Measurements from ENCODE around the gene ST3GAL6. TPM values are rescaled to one million over a fixed set of nuclear protein-coding genes. Genes with fewer than 3 reads are reported as not detected.

Gene ST3GAL6
- total RNA-seq, 8 experiments from 2014 or later = 1.3 to 9.2 (median 5.2) TPM

DNA sequence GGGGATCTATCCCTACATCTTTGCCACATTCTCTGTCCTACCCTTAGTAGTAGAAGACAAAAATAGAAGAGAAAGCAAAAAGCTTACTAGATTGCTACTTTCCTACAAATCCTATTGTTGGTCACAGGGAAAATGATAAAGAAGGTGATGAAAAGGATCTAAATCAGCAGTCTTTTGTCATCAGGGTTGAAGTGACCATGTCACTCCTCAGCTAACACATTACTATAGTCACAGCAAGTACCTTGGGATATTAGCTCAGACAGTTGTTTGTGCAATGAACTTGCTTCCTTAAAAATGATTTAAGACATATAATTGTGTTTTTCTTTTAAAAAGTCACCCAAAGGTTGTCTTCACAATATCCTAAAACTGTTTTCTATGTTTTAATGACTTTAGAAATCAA lies 6.3 kb downstream of the ST3GAL6 start:
- in situ Hi-C loops (cut with MboI; ENCODE audit: low pct_unique_long_range_greater_than_20kb in 2 of 9, low sequenced_read_pairs in 9 of 9, unreplicated experiment in 9 of 9) = no loop called here
- peak in 1 of 8 experiments; percentile 42 for ATAC-seq (replicated peaks in 6 of 8)
- Histone ChIP-seq H3K4me3 (no peak overlapping the region), H3K27ac (no peak overlapping the region), H3K4me1 (replicated peaks in 1 of 2) (peaks cover 18 to 21% of the 10 kb centered on the region in 2 donors)

DNA sequence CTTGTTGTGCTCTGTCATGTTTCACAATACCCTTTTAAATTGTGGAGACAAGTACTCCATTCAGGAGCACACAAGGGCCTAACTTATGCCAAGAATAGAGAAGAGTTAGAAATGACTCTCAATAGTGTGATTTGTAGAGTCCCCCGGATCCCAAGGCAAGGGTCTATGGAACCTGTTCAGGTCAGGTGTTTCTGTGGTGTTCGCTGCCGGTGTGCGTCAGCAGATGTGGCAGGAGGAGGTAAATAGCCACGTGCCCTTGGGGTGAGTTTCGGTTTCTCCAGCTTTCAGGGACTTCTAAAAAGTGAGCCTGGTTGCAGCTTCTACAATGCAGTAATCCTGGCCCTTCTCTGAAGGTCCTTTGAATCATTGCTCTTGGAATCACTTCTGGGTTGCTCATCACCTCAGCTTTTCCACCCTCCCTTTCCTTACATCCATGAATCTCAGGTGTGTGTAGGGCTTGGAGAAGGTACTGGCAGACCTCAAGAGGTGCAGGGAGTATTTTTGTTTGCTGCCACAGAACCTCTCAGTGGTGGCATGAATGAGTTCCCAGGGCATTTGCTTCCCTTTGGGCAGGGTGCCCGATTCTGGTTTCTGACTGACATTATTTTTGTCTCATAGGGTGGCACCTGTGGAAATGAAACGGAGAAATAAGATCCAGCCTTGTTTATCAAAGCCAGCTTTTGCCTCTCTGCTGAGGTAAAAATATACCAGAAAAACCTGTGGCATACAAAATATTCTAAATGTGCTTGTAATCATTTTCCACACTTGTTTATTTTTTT lies 7.3 kb downstream of the ST3GAL6 start:
- no peak overlapping the region for H3K27ac ChIP-seq
- H3K4me3 ChIP-seq = no peak overlapping the region
- H3K4me1 ChIP-seq (replicated peaks in 1 of 2) = peaks cover 18 to 20% of the 10 kb centered on the region in 2 donors
- in situ Hi-C loops (cut with MboI; ENCODE audit: low pct_unique_long_range_greater_than_20kb in 2 of 9, low sequenced_read_pairs in 9 of 9, unreplicated experiment in 9 of 9) = no loop called here
- peak in 5 of 8 experiments; percentile 23 to 68 (median 47) for ATAC-seq (replicated peaks in 6 of 8)
- 0 to 90% (median 63%) methylated on average over 1 to 7 of the region's 8 CpGs for WGBS, 10 experiments

DNA sequence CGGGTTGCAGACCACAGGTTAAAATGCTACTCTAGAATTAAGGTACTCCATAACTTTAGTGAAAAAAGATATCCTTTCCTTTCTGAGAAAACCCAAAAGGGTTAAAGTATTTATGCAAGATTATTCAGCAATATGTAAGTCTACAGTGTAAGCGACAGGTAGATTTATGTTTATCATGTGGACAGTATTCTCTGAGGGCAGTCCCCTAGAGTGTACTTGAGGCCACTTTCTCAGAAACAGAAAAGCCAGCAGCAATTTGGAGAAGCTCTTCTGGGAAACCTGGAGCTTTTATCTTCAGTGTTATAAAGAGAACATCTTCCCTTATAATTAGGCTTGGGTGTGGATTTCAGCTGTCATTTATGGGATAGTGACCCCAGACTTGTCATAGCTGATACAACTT lies 8.9 kb downstream of the ST3GAL6 start:
- 33 to 100% (median 79%) methylated on average over 1 to 2 of the region's 2 CpGs for WGBS, 10 experiments
- Histone ChIP-seq H3K4me3 (no peak overlapping the region), H3K4me1 (replicated peaks in 1 of 2) (peaks cover 18 to 20% of the 10 kb centered on the region in 2 donors), H3K27ac (no peak overlapping the region)
- peak in 3 of 8 experiments; percentile 72 to 85 (median 72) for ATAC-seq (replicated peaks in 6 of 8)
- in situ Hi-C loops (cut with MboI; ENCODE audit: low pct_unique_long_range_greater_than_20kb in 2 of 9, low sequenced_read_pairs in 9 of 9, unreplicated experiment in 9 of 9) = no loop called here

DNA sequence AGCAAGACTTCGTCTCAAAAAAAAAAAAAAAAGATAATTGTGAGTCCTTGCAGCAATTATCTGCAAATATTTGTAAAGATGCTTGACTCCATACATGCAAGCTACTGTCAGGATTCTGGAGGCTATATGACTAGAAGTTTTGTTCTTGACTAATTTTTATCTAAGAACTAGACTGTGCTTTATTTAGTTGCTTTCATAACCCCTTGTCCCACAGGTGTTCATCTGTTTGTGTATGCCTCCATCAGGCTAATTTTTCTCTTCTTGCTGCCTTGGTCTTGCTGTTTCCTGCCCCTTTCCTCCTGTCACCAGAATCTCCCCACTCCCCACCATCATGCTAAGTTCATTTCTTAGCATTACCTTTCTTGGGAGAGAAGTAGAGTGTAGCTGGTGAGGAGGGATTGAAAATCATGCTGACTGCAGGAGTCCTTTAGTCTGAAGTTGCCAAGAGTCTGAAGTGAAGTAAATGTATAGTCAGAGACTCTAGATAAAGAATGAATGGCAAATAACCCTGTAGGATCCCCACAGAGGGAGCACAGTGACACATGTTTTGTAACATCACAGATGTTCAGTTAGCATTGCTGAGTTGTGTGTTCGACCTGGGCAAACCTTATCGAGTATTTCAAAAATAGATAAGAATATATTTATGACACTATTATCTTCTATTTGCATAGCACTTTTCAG lies 12.5 kb downstream of the ST3GAL6 start:
- H3K4me1 ChIP-seq (replicated peaks in 1 of 2) = peaks cover 5 to 27% of the 10 kb centered on the region in 2 donors
- in situ Hi-C loops (cut with MboI; ENCODE audit: low pct_unique_long_range_greater_than_20kb in 2 of 9, low sequenced_read_pairs in 9 of 9, unreplicated experiment in 9 of 9) = loop anchor here in 2 of 9 experiments (25.0 kb wide), 1 partner anchor 163 kb away; no protein-coding TSS in a partner anchor
- H3K4me3 ChIP-seq = no peak overlapping the region
- no peak overlapping the region for H3K27ac ChIP-seq
- ATAC-seq (replicated peaks in 6 of 8) = no peak
- WGBS, 10 experiments = 17 to 100% (median 94%) methylated on average over 1 to 3 of the region's 3 CpGs; no CpG with 5 or more reads in 3 of the 10 experiments

DNA sequence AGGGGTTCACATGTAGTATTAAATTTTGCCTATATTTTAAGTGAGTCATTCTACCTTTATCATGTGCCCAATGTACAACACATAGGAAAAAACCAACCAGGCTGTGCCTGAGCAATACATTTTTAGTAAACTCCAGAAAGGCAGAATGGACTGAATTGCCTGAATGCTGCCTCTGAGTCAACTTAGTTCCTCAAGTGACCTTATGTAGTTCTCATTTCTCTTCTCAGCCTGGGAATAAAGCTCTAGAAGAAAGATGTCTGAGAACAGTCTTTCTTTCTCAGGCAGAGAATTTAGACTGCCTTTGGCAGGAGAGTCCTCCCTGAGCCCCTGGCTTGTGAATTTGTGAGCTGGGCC lies 13.0 kb downstream of the ST3GAL6 start:
- H3K27ac ChIP-seq = no peak overlapping the region
- no peak overlapping the region for H3K4me3 ChIP-seq
- in situ Hi-C loops (cut with MboI; ENCODE audit: low pct_unique_long_range_greater_than_20kb in 2 of 9, low sequenced_read_pairs in 9 of 9, unreplicated experiment in 9 of 9) = loop anchor here in 2 of 9 experiments (25.0 kb wide), 1 partner anchor 164 kb away; no protein-coding TSS in a partner anchor
- H3K4me1 ChIP-seq (replicated peaks in 1 of 2) = peaks cover 4 to 26% of the 10 kb centered on the region in 2 donors
- ATAC-seq (replicated peaks in 6 of 8) = no peak

DNA sequence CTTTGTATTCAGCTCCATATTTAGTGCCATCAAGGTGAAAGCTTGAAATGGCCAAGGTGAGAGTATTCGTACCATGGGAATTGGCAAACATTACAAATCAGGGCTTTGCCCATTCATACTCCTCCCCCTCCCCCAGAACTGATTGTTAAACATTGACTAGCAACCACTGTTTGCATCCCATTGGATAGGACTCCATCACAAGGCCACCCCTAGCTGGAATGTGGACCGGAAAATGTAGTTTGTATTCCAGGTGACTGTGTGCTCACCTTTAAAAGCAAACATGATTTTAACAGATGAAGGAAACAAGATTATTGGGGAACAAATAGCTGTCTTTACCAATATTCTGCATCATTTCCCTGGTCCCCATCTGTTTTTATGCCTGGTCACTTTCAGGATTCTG lies 14.1 kb downstream of the ST3GAL6 start:
- H3K4me3 ChIP-seq = no peak overlapping the region
- no peak overlapping the region for H3K27ac ChIP-seq
- H3K4me1 ChIP-seq (replicated peaks in 1 of 2) = peaks cover 0 to 28% of the 10 kb centered on the region in 2 donors
- ATAC-seq (replicated peaks in 6 of 8) = no peak
- WGBS, 10 experiments = 43 to 100% (median 84%) methylated on average over 1 to 2 of the region's 2 CpGs; no CpG with 5 or more reads in 4 of the 10 experiments
- in situ Hi-C loops (cut with MboI; ENCODE audit: low pct_unique_long_range_greater_than_20kb in 2 of 9, low sequenced_read_pairs in 9 of 9, unreplicated experiment in 9 of 9) = loop anchor here in 2 of 9 experiments (25.0 kb wide), 1 partner anchor 165 kb away; no protein-coding TSS in a partner anchor

DNA sequence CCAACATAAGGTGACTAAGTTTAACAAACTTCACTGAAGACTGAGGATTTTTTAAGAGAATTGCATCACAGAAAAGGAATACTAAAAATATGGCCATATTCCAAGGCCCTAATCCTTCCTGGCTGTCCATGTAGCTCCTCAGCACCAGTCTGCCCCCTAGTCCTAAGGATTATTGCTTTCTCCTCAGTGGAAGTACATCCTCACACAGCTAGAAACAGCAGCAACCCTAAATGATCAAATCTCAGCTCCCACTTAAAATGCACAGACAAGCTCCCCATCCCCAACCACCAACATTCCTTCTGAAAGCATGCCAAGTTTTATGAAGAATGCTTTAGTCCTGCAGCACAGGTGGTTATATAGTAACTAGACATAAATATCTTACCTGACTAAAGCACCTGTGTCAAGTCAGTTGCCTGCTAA lies 14.7 kb downstream of the ST3GAL6 start:
- ATAC-seq (replicated peaks in 6 of 8) = no peak
- no peak overlapping the region for H3K27ac ChIP-seq
- H3K4me1 ChIP-seq (replicated peaks in 1 of 2) = peaks cover 0 to 26% of the 10 kb centered on the region in 2 donors
- no peak overlapping the region for H3K4me3 ChIP-seq
- in situ Hi-C loops (cut with MboI; ENCODE audit: low pct_unique_long_range_greater_than_20kb in 2 of 9, low sequenced_read_pairs in 9 of 9, unreplicated experiment in 9 of 9) = loop anchor here in 2 of 9 experiments (25.0 kb wide), 1 partner anchor 166 kb away; no protein-coding TSS in a partner anchor

DNA sequence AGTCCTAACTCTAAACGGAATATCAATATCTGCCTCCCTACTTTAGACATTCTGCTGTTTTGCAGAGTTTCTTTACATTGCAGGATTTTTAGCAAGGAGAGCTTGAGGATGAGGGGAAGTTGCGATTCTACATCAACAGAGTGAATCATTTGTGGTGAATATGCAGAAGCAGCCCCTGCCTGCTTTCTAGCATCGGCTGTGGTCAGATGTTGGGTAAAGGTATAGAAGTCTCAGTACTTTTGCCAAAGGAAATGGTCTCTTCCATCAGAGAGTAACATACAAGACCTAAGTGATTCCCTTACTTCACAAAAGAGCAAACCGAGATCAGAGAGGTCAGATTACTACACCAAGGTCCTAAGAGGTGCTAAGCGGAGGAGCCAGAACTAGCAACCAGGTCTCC lies 15.2 kb downstream of the ST3GAL6 start:
- H3K4me3 ChIP-seq = no peak overlapping the region
- H3K27ac ChIP-seq = no peak overlapping the region
- WGBS, 10 experiments = 56 to 100% (median 83%) methylated on average over 1 to 5 of the region's 5 CpGs; no CpG with 5 or more reads in 2 of the 10 experiments
- in situ Hi-C loops (cut with MboI; ENCODE audit: low pct_unique_long_range_greater_than_20kb in 2 of 9, low sequenced_read_pairs in 9 of 9, unreplicated experiment in 9 of 9) = loop anchor here in 2 of 9 experiments (25.0 kb wide), 1 partner anchor 166 kb away; no protein-coding TSS in a partner anchor
- no peak for ATAC-seq (replicated peaks in 6 of 8)
- peaks cover 0 to 26% of the 10 kb centered on the region in 2 donors for H3K4me1 ChIP-seq (replicated peaks in 1 of 2)

DNA sequence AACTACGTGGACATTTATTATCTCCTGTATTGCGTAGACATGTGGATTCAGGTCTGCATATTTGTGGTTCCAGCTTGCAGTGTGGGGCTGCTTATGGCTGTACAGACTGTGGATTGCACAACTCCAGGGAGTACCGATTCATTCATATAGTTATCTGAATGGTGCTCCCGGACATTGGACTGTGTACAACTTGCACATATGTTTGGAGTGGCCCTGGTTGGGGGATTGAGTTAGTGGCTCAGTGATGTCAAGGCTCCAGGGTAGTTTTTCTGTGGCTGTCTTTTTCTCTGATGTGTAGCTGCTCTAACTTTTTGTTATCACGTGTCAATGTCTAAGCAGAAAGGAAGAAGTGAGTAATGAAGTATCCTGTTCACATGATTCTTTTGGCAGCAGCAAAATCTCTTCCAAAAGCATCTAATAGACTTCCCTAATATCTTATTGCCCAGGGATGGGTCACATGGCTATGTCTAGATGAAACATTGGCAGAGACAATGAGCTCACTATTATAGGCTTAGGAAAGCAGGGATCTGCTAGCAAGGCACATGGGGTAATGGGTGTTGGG lies 15.8 kb downstream of the ST3GAL6 start:
- WGBS, 10 experiments = 0 to 100% (median 50%) methylated on average over 1 to 4 of the region's 5 CpGs; no CpG with 5 or more reads in 4 of the 10 experiments
- H3K4me3 ChIP-seq = no peak overlapping the region
- peaks cover 0 to 26% of the 10 kb centered on the region in 2 donors for H3K4me1 ChIP-seq (replicated peaks in 1 of 2)
- in situ Hi-C loops (cut with MboI; ENCODE audit: low pct_unique_long_range_greater_than_20kb in 2 of 9, low sequenced_read_pairs in 9 of 9, unreplicated experiment in 9 of 9) = loop anchor here in 2 of 9 experiments (25.0 kb wide), 1 partner anchor 167 kb away; no protein-coding TSS in a partner anchor
- peak in 7 of 8 experiments; percentile 41 to 74 (median 59) for ATAC-seq (replicated peaks in 6 of 8)
- H3K27ac ChIP-seq = no peak overlapping the region

DNA sequence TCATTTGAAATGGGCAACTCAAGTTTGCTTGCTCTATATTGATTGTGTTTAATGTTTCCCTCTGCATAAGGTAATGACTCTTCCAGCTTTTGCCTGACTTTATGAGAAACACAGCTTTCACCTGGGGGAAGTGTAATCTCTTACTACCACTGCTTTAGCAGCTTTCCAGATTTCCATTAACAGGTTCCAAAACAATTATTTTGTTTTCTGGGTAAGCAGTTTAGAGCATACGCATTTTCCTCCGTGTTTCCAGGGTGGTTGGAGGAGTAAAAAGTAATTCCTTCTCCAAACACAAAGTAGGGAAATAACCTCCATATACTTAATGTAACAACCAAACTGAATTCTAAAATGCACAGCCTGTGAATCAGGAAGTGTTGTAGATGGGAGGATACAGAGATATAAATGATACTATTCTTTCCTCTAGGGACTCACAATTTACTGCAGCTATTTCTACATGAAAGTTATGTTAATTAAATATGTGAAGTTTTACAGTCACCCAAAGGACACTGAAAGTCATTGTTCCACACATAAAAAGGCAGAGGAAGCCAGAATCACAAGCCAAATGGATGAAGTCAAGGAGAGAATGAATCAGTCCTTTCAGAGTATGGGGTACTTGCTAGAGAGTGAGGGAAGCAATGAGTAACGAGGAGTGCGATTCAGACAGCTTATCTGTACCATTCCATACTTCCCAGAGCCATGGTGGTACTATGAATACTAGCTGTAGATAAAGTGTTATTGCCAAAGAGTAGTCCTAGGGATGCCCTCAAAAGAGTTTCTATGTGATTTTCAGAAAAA lies 16.6 kb downstream of the ST3GAL6 start:
- H3K4me1 ChIP-seq (replicated peaks in 1 of 2) = peaks cover 0 to 26% of the 10 kb centered on the region in 2 donors
- peak in 1 of 8 experiments; percentile 48 for ATAC-seq (replicated peaks in 6 of 8)
- in situ Hi-C loops (cut with MboI; ENCODE audit: low pct_unique_long_range_greater_than_20kb in 2 of 9, low sequenced_read_pairs in 9 of 9, unreplicated experiment in 9 of 9) = loop anchor here in 2 of 9 experiments (25.0 kb wide), 1 partner anchor 167 kb away; no protein-coding TSS in a partner anchor
- H3K27ac ChIP-seq = no peak overlapping the region
- H3K4me3 ChIP-seq = no peak overlapping the region
- 54 to 100% (median 89%) methylated on average over 2 to 4 of the region's 4 CpGs; no CpG with 5 or more reads in 1 of the 10 experiments for WGBS, 10 experiments

DNA sequence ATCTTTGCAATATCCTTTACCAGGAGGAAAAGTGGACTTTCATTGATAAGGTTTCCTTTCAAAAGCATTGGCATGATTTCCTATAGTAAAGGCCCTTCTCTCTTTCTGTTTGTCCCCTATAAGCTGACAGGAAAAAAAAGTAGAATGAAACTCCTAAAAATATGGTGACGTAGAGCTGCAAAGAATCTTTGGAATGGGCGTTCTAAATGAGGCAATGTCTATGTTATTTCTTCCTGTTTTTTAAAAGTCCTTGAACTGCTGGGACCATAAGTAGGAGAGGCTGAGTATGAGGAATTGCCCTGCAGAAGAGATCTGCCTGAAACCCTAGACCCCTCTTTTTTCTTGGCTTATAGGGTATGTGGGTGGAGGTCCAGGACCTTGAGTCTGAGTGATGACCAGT lies 17.2 kb downstream of the ST3GAL6 start:
- H3K4me1 ChIP-seq (replicated peaks in 1 of 2) = peaks cover 0 to 26% of the 10 kb centered on the region in 2 donors
- in situ Hi-C loops (cut with MboI; ENCODE audit: low pct_unique_long_range_greater_than_20kb in 2 of 9, low sequenced_read_pairs in 9 of 9, unreplicated experiment in 9 of 9) = loop anchor here in 2 of 9 experiments (25.0 kb wide), 1 partner anchor 168 kb away; no protein-coding TSS in a partner anchor
- 80 to 100% (median 98%) methylated on average over 1 to 2 of the region's 2 CpGs; no CpG with 5 or more reads in 2 of the 10 experiments for WGBS, 10 experiments
- ATAC-seq (replicated peaks in 6 of 8) = no peak
- H3K4me3 ChIP-seq = no peak overlapping the region
- no peak overlapping the region for H3K27ac ChIP-seq

DNA sequence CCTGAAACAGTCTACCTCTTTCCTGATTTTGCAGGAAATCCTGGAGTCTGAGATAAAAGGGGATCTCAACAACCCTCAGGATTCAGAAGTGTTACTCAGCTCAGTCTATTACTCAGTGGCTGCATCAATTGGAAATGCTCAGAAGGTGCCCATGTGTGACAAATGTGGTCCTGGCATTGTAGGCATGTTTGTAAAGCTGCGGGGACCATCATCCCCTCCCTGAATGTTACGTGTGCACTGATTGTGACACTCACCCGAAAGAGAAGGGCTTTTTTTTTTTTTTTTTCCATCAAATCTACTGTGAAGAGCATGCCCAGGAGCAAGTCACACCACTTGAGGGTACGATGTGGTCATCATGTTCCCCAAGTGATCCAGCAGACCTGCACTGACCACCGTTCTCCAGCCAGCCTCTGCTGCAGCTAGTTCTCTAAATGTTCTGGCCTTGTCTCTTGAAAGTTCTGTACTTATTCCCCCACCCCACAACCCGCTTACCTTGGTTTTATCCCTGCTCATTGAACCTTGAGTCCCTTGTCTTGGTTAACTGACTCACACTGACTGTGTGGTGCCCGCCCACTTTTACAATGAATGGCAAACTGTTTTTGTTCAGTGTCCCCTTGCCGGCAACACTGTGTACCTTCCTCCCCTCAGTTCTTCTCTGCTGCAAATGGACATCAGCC lies 19.8 kb downstream of the ST3GAL6 start:
- in situ Hi-C loops (cut with MboI; ENCODE audit: low pct_unique_long_range_greater_than_20kb in 2 of 9, low sequenced_read_pairs in 9 of 9, unreplicated experiment in 9 of 9) = loop anchor here in 2 of 9 experiments (25.0 kb wide), 1 partner anchor 171 kb away; no protein-coding TSS in a partner anchor
- ATAC-seq (replicated peaks in 6 of 8) = peak in 3 of 8 experiments; percentile 31 to 37 (median 36)
- WGBS, 10 experiments = 54 to 92% (median 68%) methylated on average over 1 to 7 of the region's 8 CpGs; no CpG with 5 or more reads in 2 of the 10 experiments
- no peak overlapping the region for H3K27ac ChIP-seq
- H3K4me1 ChIP-seq (replicated peaks in 1 of 2) = peaks cover 0 to 26% of the 10 kb centered on the region in 2 donors
- H3K4me3 ChIP-seq = no peak overlapping the region

All from motor neuron (in vitro differentiated cells).